ENCODE measurements around the gene THAP2.
"Not testable (repeated sequence)": the region's sequence is repeated elsewhere in the genome, so short reads cannot be mapped to it uniquely, and the experiment has no call there.

The THAP2 gene

DNA sequence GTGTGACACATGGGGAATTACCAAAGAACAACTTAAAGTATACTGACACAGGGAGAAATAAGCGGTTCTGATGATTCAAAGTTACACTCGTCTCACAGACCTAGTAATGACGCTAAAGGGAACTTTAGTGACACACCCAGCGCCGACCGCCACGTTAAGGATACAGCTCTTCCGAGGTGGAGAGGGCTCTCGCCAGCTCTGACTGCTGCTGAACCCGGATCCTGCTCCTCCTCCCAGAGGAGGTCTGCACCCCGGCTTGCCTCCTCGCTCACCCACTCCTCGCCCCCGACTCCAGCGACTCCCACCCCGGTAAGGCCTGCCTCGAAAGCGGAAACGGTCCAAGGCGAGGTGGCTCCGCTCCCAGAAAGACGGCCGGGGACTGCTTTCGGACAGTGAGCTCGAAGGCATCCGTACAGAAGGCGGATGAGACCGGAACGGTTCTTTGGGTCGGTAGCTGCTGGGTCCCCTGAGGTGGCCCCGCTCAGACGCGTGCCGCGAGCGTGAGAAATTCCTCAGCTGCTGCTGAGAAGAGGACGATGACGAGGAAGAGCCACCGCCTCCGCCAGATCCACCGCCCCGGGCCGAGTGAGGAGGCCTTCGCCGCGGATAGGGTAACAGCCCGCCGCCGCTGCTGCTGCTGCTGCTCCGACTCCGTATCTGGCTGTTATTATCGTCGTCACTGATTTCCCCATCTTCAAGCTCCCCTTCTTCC, 1.1 kb upstream of the THAP2 start:
- peak; percentile 52 for DNase-seq (ENCODE audit: low read depth)

GRCh38 chr12:71664411-71665089, 449 bp downstream of the THAP2 start:
- no peak for DNase-seq (ENCODE audit: low read depth)

DNA sequence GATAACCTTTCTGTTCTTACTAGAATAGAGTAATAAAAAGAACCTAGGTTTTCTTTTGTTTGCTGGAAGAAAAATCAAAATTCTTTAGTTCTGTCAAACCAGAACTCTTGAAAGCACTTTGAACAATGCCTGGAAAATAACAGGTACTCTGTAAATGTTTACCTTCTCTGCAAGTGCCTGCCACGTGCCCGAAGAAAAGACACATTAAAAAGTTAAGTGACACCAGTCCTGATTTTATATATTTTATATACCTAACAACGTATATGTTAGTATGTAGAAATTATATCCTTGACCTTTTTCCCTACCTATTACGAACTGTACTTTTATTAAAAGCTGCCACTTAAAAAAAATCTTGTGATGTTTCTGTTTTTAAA, 976 bp downstream of the THAP2 start:
- no peak for DNase-seq (ENCODE audit: low read depth)

DNA sequence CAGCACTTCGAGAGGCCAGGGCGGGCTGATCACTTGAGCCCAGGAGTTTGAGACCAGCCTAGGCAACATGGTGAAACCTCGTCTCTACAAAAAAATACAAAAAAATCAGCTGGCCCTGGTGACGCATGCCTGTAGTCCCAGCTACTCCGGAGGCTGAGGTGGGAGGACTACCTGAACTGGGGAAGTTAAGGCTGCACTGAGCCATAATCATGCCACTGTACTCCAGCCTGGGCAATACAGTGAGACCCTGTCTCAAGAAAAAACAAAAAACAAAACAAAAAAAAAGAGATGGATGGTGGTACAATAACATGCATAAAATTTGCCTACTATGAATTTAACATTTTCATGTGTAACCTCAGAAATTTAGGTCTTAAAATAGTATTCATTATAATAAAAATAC, 2.2 kb downstream of the THAP2 start:
- DNase-seq (ENCODE audit: low read depth), result no peak

GRCh38 chr12:71671311-71671710, 7.2 kb downstream of the THAP2 start:
- DNase-seq (ENCODE audit: low read depth), result no peak

DNA sequence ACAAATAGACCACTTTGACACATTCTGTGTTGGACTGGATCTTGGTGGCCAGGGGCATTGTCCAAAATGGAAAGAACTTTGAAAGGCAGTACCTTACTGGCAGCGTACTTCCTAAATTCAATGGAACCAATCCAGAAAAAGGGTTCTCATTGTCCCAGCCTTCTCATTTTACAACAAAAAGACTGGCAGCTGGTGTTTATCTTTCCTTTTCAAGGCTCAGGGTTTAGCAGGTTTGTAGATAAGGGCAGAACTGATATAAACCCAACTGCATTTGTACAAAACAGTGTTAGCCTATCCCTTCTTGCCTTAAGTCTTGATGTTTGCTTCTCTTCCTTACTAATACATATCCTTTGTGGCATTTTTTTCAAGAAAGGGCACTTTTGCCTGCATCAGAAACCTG, 7.7 kb downstream of the THAP2 start:
- DNase-seq (ENCODE audit: low read depth), result no peak

GRCh38 chr12:71682466-71682865, 18.4 kb downstream of the THAP2 start:
- no peak for DNase-seq (ENCODE audit: low read depth)

DNA sequence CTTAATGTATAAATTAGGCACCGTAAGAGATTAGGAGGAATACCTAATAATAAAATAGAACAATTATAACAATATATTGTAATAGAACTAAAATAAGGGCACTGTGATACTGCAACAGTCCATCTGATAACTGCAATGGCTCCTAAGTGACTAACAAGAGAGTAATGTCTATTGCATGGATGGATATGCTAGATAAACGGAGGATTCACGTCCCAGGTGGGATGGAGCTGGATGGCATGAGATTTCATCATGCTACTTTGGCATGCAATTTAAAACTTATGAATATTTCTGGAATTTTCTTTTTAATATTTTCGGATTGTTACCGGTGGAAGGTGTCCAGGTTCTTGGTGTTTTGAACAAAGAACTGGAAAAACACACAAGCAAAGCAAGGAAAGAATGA, 19.5 kb downstream of the THAP2 start:
- no peak for DNase-seq (ENCODE audit: low read depth)

DNA sequence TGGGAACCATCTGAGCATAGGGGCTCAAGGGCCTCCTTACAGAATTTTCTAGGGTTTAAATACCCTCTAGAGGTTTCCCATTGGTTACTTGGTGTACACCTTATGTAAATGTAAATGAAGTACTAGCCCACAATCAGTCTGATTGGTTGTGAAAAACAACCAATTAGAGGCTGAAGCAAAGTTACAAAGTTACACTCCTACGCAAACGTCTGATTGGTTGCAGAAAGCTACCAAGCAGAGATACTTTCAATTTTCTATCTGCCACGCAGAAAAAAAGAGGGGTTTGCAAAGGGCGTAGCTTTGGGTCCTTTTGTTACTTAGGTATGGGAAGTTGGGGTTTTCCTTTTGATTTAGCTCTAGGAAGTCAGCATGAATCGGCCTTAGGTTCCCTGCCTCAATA, 20.0 kb downstream of the THAP2 start:
- DNase-seq (ENCODE audit: low read depth), result peak; percentile 13

DNA sequence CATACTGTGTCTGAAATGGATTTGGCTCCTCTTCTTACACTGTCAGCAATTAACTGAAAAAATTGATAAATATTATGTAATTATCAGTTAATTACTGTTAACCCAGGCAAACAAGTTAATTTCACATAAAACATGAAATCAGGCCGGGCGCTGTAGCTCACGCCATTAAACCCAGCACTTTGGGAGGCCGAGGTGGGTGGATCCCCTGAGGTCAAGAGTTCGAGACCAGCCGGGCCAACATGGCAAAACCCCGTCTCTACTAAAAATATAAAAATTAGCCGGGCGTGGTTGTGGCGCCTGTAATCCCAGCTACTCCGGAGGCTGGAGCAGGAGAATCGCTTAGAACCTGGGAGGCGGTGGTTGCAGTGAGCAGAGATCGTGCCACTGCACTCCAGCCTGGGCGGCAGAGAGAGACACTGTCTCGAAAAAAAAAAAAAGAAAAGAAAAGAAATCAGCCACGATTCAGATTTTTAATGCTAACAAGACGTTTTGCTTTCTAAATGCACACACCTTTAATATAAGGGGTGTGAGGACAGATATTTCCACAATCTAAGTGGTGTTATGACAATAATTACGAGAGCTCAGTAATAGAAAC, 21.3 kb downstream of the THAP2 start:
- DNase-seq (ENCODE audit: low read depth), result no peak

DNA sequence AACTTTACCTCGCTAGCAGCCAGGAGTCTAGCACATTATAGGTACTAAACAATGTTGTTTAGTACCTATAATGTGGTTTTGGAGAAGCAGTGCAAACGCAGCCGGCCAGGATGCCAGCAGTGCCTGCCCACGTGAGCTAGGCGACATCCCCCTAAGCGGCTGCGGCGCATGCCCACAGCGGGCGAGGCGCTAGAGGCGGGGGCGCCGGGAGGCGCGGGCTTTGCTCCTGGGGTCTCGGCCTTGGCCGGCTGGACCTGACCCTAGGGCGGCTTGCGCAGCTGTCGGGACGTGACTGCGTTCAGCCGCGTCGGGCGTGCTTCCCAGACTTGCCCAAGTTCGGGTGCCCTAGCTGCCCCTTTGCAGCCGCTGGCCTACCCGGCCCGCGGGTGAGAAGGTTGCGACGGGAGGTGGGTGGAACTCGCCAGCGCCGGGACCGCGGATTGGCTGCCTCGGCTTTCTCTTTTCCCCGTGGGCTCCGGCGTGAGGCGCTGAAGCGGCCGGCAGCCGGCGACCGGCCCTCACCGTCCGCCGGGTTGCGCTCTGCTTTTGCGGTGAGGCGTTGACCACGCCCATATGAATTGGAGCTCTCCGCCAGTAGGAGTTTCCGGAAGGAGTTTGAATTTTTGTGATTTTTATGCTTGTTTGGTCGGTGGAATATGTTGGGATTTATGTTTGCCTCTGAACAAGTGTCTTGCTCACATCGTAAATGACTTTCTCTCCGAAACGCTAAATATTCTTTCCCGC, 22.0 kb downstream of the THAP2 start, which contains the start of gene TMEM19:
Gene TMEM19, plus strand, starts transcription at position 169 of the 744 bp plus-strand sequence. CDS start 599 bp downstream, outside the sequence.
- peak; percentile 86 for DNase-seq (ENCODE audit: low read depth)

DNA sequence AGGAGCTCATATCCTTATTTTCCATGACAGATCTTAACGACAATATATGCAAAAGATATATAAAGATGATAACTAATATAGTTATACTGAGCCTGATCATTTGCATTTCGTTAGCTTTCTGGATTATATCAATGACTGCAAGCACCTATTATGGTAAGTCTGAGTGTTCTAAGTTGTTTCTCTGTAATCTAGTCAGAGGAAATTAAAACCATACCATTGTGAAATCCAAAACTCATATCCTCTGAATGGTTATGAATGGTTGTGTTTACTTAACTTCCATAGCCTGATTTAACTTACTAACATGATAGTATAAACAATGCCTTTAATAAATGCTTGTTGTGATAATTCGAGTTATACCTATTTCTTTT, 22.5 kb downstream of the THAP2 start:
- DNase-seq (ENCODE audit: low read depth), result peak; percentile 6

DNA sequence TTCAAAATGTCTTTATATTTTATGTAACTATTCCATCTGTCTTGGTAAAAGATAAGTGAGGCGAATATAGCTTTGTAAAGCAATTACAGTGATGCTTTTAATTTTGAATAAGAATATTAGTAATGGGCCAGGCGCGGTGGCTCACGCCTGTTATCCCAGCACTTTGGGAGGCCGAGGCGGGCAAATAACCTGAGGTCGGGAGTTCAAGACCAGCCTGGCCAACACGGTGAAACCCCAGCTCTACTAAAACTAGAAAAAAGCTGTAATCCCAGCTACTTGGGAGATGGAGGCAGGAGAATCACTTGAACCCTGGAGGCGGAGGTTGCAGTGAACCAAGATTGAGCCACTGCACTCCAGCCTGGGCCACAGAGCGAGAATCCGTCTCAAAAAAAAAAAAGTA, 23.1 kb downstream of the THAP2 start:
- not testable (repeated sequence) for DNase-seq (ENCODE audit: low read depth)

DNA sequence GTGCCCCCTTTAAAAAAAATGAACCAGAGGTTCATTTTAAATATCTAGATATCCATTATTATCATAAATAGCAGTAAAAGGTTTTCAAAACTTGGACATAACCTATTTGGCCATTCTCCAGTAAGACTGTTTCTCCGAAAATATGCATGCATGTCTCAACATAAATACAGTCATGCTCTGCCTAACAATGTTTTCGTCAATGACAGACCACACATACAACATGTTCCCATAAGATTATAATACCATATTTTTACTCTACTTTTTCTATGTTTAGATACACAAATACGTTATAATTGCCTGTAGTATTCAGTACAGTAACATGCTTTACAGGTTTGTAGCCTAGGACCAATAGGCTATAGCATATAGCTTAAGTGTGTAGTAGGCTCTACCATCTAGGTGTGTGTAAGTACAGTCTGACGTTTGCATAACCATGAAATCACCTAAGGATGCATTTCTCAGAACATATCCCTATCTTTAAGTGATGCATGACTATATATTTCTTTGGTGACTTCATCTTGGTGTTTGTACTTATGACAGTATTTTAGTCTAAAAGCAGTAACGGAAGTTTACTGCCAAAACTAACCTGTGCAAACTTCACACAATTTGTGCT, 25.0 kb downstream of the THAP2 start:
- DNase-seq (ENCODE audit: low read depth), result no peak

- DNase-seq (ENCODE audit: low read depth), result no peak
These were observed 27.5 kb downstream of the THAP2 start for GRCh38 chr12:71691504-71692129.

GRCh38 chr12:71693126-71693525, 29.0 kb downstream of the THAP2 start:
- no peak for DNase-seq (ENCODE audit: low read depth)

DNA sequence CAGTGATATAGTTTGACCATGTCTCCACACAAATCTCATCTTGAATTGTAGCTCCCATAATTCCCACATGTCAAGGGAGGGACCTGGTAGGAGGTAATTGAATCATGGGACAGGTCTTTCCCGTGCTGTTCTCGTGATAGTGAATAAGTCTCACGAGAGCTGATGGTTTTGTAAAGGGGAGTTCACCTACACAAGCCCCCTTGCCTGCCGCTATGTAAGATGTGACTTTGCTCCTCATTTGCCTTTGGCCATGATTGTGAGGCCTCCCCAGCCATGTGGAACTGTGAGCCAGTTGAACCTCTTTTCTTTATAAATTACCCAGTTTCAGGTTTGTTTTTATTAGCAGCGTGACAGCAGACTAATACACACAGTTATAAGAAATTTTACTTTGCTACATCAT, 29.6 kb downstream of the THAP2 start:
- DNase-seq (ENCODE audit: low read depth), result not testable (repeated sequence)

DNA sequence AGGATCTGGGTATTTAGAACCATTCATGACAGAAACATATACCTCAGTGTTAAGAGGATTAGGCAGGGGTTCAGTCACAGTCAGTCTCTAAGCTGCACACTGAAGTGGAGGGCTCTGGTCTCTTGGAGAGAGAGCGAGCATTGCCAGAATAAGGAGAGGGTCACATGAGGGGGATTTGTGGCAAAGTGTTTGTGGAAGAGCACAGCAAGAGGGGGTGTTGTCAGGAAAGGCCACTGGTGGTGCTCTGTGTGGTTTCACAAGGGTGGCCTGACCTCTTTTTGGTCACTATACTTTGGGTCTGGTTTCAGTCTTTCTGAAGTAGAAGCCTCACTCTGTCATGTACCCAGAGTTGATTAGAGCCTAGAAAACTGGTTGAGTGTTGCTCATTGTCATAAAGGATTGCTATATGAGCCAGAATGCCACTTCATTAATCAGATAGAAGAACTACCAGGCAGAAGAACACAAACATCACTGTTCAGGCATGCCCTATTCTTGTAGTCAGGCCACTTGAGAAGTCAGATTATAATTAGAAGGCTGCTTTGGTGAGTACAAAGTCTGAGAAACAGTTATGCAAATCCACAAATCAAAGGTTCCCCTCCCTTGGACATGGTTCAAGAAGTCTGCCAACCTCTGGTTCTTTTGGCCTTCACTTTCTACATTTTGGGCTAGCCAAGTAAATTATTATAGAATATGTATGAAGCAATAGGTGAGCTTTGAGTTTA, 30.2 kb downstream of the THAP2 start:
- DNase-seq (ENCODE audit: low read depth), result no peak

GRCh38 chr12:71695782-71696181, 31.7 kb downstream of the THAP2 start:
- no peak for DNase-seq (ENCODE audit: low read depth)

DNA sequence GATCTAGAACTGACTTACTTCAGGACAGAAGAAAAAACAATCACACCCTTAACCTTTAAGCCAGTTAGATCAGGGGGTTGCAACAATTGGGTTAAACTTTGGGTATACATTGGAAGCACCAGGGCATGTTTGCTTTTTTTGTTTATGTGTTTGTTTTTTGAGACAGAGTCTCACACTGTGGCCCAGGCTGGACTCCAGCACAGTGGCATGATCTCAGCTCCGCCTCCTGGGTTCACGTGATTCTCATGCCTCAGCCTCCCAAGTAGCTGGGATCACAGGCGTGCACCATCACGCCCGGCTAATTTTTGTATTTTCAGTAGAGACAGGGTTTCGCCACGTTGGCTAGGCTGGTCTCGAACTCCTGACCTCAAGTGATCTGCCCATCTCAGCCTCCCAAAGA, 38.1 kb downstream of the THAP2 start:
- DNase-seq (ENCODE audit: low read depth), result not testable (repeated sequence)

DNA sequence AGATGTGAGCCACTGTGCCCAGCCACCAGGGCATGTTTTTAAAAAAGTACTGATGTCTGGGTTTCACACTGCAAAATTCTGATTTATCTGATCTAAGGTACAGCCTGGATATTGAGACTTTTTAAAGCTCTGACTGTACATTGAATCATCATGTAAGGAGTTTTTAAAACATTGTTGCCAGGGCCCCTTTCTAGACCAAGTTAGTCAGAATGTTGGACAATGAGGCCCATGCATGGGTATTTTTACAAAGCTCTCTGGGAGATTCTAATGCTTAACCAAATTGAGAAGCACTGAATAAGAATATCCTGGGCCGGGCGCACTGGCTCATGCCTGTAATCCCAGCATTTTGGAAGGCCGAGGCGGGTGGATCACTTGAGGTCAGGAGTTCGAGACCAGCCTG, 38.5 kb downstream of the THAP2 start:
- peak; percentile 16 for DNase-seq (ENCODE audit: low read depth)
